Effector memory CD4-positive, alpha-beta T cell (primary cell): ENCODE measurements around the gene ASTN2.

ENCODE experiments used
- DNase-seq, 3 donors: peaks; one replicate each; pipeline ENCODE4 v3.0.0-alpha.2; 2020
- H3K27ac ChIP-seq: 2 replicates; pipeline ENCODE4 v1.7.0; 2013; ENCODE audit warnings: mild to moderate bottlenecking, low read length, moderate library complexity; ENCODE audit not compliant: insufficient read depth, poor library complexity, severe bottlenecking
- H3K27me3 ChIP-seq: replicated peaks from 2 replicates; pipeline ENCODE4 v1.7.0; 2013; ENCODE audit warnings: mild to moderate bottlenecking, low read length; ENCODE audit not compliant: insufficient read depth, control insufficient read depth, poor library complexity, severe bottlenecking
- H3K36me3 ChIP-seq: 2 replicates; pipeline ENCODE4 v1.7.0; 2013; ENCODE audit warnings: mild to moderate bottlenecking, low read length, moderate library complexity; ENCODE audit not compliant: control insufficient read depth, insufficient read depth
- H3K4me1 ChIP-seq: 2 replicates; pipeline ENCODE4 v1.7.0; 2013; ENCODE audit warnings: low read length, mild to moderate bottlenecking; ENCODE audit not compliant: control insufficient read depth, insufficient read depth, poor library complexity, severe bottlenecking
- H3K4me3 ChIP-seq: 2 replicates; pipeline ENCODE4 v1.7.0; 2013; ENCODE audit warnings: low read length, low read depth, mild to moderate bottlenecking; ENCODE audit not compliant: insufficient read depth, poor library complexity, severe bottlenecking
- H3K9me3 ChIP-seq: 2 replicates; pipeline ENCODE4 v1.7.0; 2013; ENCODE audit warnings: mild to moderate bottlenecking, low read length, moderate library complexity; ENCODE audit not compliant: control insufficient read depth

The ASTN2 gene

GRCh38 chr9:116379821-116380220 lies 1035.0 kb downstream of the ASTN2 start:
- H3K4me3 ChIP-seq, result no peak overlapping the region
- no peak for DNase-seq
- H3K27ac ChIP-seq, result no peak overlapping the region
- no peaks in the 10 kb centered on the region for H3K9me3 ChIP-seq
- no peaks in the 10 kb centered on the region for H3K36me3 ChIP-seq
- no peaks in the 10 kb centered on the region for H3K4me1 ChIP-seq
- H3K27me3 ChIP-seq, result no peaks in the 10 kb centered on the region

DNA sequence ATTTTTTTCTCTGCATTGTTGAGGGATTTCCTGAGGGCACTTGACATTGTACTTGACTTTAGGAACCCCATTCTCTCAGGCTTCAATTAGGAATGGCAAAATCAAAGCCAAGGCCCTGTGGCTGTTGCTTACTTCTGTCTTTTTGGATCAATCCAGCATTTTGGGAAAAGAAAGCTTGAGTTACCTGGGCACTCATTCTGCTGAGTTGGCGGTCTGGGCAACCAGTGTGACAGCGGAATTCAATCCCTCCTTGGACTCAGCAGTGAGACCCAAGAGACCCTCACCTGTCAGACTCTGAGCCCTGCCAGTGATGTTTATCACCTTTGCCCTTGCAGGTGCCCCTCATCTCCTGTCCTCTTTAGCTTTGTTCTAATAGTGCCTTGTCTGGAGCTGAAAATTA lies 1036.0 kb downstream of the ASTN2 start:
- H3K27me3 ChIP-seq, result no peaks in the 10 kb centered on the region
- no peak overlapping the region for H3K4me3 ChIP-seq
- DNase-seq, result no peak
- no peaks in the 10 kb centered on the region for H3K4me1 ChIP-seq
- H3K36me3 ChIP-seq, result no peaks in the 10 kb centered on the region
- no peak overlapping the region for H3K27ac ChIP-seq
- no peaks in the 10 kb centered on the region for H3K9me3 ChIP-seq

DNA sequence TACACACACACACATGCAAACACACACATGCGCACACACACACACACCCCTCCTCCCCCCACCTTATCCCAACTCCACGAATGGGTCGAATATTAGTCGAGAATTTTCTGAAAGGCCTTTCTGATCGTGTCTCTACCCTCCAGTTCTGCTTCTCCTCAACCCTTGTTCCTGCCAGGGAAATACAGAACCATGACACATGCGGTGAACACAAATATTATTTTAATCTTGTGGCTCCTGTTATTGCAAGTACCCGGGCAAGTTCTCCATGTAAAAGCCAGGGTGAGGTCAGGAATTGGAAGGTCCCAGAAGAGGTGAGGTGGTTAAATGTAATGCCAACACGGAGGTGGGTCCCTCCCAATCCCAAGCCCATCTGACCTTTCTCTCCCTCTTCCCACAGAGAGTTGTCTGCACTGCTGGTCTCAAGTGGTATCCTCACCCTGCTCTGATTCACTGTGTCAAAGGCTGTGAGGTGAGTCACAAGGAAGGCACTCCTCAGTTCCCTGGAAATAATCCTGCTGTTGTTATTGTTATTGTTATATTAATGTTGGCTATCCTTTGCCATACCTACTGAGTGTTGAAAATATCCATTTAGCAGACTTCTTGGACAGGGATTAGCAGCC lies 1037.6 kb downstream of the ASTN2 start:
- no peak overlapping the region for H3K4me3 ChIP-seq
- H3K9me3 ChIP-seq, result no peaks in the 10 kb centered on the region
- H3K27ac ChIP-seq, result no peak overlapping the region
- no peaks in the 10 kb centered on the region for H3K27me3 ChIP-seq
- no peaks in the 10 kb centered on the region for H3K36me3 ChIP-seq
- no peak for DNase-seq
- H3K4me1 ChIP-seq, result no peaks in the 10 kb centered on the region
